HepG2 (cell line): ENCODE results near the gene TRIM7. TPM values are rescaled to one million over a fixed set of nuclear protein-coding genes. Genes with fewer than 3 reads are reported as not detected.

ENCODE experiments used
- MAFF ChIP-seq: IDR thresholded peaks from 2 replicates; pipeline ENCODE4 v1.6.1; 2011; ENCODE audit warnings: low read depth, low read length, improper control_type of control experiment
- MYC ChIP-seq: sonication (generic); formaldehyde crosslinking; IDR thresholded peaks from 2 replicates; pipeline ENCODE4 v1.9.0; 2021; ENCODE audit warnings: missing genetic modification reagents, borderline replicate concordance
- NFRKB ChIP-seq: fragments of 450-650 bp; IDR thresholded peaks from 2 replicates; pipeline ENCODE4 v1.6.1; 2017
- NR3C1 ChIP-seq: sonication (generic); formaldehyde crosslinking; IDR thresholded peaks from 2 replicates; pipeline ENCODE4 v1.4.0; 2020; ENCODE audit warnings: missing genetic modification reagents
- PLRG1 ChIP-seq: fragments of 450-650 bp; conservative IDR thresholded peaks from 2 replicates; pipeline ENCODE4 v1.6.1; 2016
- RFX3 ChIP-seq: IDR thresholded peaks from 2 replicates; pipeline ENCODE4 v1.6.1; 2016; ENCODE audit warnings: missing biosample characterization, missing genetic modification reagents
- RNF2 ChIP-seq: fragments of 450-650 bp; conservative IDR thresholded peaks from 2 replicates; pipeline ENCODE4 v1.6.1; 2016; ENCODE audit warnings: low read depth
- SNRNP70 ChIP-seq: fragments of 200-400 bp; formaldehyde crosslinking; IDR thresholded peaks from 2 replicates; pipeline ENCODE4 v1.6.1; 2017; ENCODE audit warnings: mild to moderate bottlenecking, low read depth, low read length, moderate library complexity
- TAF1 ChIP-seq: sonication (generic); formaldehyde crosslinking; IDR thresholded peaks from 2 replicates; pipeline ENCODE4 v1.4.0; 2020; ENCODE audit warnings: missing genetic modification reagents
- TOPORS ChIP-seq: sonication (generic); formaldehyde crosslinking; IDR thresholded peaks from 2 replicates; pipeline ENCODE4 v1.8.0; 2023; ENCODE audit warnings: mild to moderate bottlenecking, missing genetic modification reagents
- YY1 ChIP-seq: IDR thresholded peaks from 2 replicates; pipeline ENCODE4 v1.6.1; 2011; ENCODE audit warnings: low read length, low read depth, moderate library complexity, mild to moderate bottlenecking; ENCODE audit not compliant: insufficient read depth, insufficient replicate concordance
- ZNF317 ChIP-seq: sonication (generic); formaldehyde crosslinking; IDR thresholded peaks from 2 replicates; pipeline ENCODE4 v1.5.0; 2020; ENCODE audit warnings: mild to moderate bottlenecking, missing genetic modification reagents
- ZNF333 ChIP-seq: sonication (generic); formaldehyde crosslinking; IDR thresholded peaks from 2 replicates; pipeline ENCODE4 v1.4.0; 2020; ENCODE audit warnings: mild to moderate bottlenecking, missing genetic modification reagents, borderline replicate concordance
- ZNF350 ChIP-seq: sonication (generic); formaldehyde crosslinking; IDR thresholded peaks from 2 replicates; pipeline ENCODE4 v1.4.0; 2020; ENCODE audit warnings: mild to moderate bottlenecking, low read depth, missing genetic modification reagents, borderline replicate concordance
- ZNF367 ChIP-seq: sonication (generic); formaldehyde crosslinking; IDR thresholded peaks from 2 replicates; pipeline ENCODE4 v1.4.0; 2020; ENCODE audit warnings: missing genetic modification reagents, borderline replicate concordance
- ZNF563 ChIP-seq: sonication (generic); formaldehyde crosslinking; IDR thresholded peaks from 2 replicates; pipeline ENCODE4 v1.8.0; 2022; ENCODE audit warnings: mild to moderate bottlenecking, moderate library complexity, missing genetic modification reagents
- ZNF598 ChIP-seq: sonication (generic); formaldehyde crosslinking; IDR thresholded peaks from 2 replicates; pipeline ENCODE4 v1.5.1; 2020; ENCODE audit warnings: mild to moderate bottlenecking, missing genetic modification reagents, borderline replicate concordance
- polyA plus RNA-seq, 8 experiments: library from polyadenylated mRNA; depleted of rRNA in 3 of 8; stranded (reverse) in 7 of 8; unstranded in 1 of 8; fragments of >200 nt; fragmentation: Illumina TruSeq in 4 of 8; extraction: Trizol in 4 of 8; gene quantifications; 2 replicates each; pipeline versions ENCODE4 v1.2.1 to v1.2.3, GENCODE V29; 2011 to 2016; ENCODE audit warnings: low read depth in 4 of 8, missing spikeins in 1 of 8, mixed read lengths in 1 of 8; ENCODE audit not compliant: insufficient read depth in 1 of 8
- total RNA-seq, 5 experiments: library from RNA; depleted of rRNA; stranded (reverse); fragments of >200 nt; fragmentation: Illumina TruSeq; extraction: Trizol; gene quantifications; 2 replicates each; pipeline ENCODE4 v1.2.3, GENCODE V29; 2016; ENCODE audit warnings: low read depth in 1 of 5
- TF ChIP-seq, protein P1 (sequence below): sonication (generic); formaldehyde crosslinking; conservative IDR thresholded peaks from 2 replicates; pipeline ENCODE4 v1.5.0; 2020; ENCODE audit warnings: missing genetic modification reagents
- TF ChIP-seq, protein P2 (sequence below): sonication (generic); formaldehyde crosslinking; IDR thresholded peaks from 2 replicates; pipeline ENCODE4 v1.8.0; 2022; ENCODE audit warnings: mild to moderate bottlenecking, missing genetic modification reagents, moderate library complexity
- TF ChIP-seq, protein P3 (sequence below), 2 experiments: sonication (generic) in 1 of 2; formaldehyde crosslinking in 1 of 2; IDR thresholded peaks; 2 replicates each; pipeline versions ENCODE4 v1.4.0 to v1.6.1; 2018 to 2020; ENCODE audit warnings: missing genetic modification reagents in 2 of 2, borderline replicate concordance in 1 of 2, low read depth in 1 of 2, mild to moderate bottlenecking in 1 of 2, missing biosample characterization in 1 of 2
- TF ChIP-seq, protein P4 (sequence below): sonication (generic); formaldehyde crosslinking; IDR thresholded peaks from 2 replicates; pipeline ENCODE4 v1.9.0; 2022; ENCODE audit warnings: missing genetic modification reagents, mild to moderate bottlenecking, borderline replicate concordance
- TF ChIP-seq, protein P5 (sequence below): sonication (generic); formaldehyde crosslinking; IDR thresholded peaks from 2 replicates; pipeline ENCODE4 v1.8.1; 2023; ENCODE audit warnings: mild to moderate bottlenecking, missing genetic modification reagents

TRIM7 gene
- total and polyA plus RNA-seq, 2 of the 13 experiments (the other 11 are each of a cell fraction or from before 2014, with no cell fraction given): 0.13 TPM; not detected in 1

DNA sequence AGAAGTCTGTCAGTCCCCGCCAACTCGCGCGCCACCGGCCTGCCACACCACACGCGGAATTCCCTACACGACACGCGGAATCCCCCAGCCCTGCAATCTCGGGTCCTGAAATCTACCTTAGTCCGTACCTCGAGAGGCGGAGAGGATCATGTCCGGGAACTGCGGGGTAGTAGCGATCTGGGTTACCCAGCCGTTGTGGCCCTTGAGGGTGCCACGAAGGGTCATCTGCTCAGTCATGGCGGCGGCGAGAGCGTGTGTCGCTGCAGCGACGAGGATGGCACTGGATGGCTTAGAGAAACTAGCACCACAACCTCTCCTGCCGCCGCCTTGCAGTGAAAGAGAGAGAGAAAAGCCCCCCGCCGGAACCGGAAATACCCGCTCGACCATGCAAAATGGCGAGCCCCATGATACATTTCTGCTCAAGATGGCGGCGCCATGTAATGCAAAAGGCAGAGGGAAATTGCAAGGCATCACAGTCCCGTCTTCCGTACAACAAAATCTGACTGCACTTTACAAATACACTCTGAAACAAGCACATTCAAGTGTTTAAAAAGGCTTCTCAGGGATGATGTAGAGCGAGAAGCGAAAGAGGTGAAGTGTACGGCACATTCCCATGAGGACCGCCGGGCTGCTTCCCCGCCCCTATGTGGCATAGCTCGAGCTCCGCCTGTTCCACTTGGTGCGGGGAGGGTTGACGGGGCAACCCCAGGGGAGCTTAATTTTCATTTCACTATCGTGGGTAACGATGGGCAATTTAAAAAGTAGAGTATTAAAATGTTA is 38.8 kb upstream of the TRIM7 start, which contains the start of gene RACK1 (continued):
- TF ChIP-seq, protein P1, sequence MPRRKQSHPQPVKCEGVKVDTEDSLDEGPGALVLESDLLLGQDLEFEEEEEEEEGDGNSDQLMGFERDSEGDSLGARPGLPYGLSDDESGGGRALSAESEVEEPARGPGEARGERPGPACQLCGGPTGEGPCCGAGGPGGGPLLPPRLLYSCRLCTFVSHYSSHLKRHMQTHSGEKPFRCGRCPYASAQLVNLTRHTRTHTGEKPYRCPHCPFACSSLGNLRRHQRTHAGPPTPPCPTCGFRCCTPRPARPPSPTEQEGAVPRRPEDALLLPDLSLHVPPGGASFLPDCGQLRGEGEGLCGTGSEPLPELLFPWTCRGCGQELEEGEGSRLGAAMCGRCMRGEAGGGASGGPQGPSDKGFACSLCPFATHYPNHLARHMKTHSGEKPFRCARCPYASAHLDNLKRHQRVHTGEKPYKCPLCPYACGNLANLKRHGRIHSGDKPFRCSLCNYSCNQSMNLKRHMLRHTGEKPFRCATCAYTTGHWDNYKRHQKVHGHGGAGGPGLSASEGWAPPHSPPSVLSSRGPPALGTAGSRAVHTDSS (CRISPR knock-in tag): no peak
- TF ChIP-seq, protein P2, sequence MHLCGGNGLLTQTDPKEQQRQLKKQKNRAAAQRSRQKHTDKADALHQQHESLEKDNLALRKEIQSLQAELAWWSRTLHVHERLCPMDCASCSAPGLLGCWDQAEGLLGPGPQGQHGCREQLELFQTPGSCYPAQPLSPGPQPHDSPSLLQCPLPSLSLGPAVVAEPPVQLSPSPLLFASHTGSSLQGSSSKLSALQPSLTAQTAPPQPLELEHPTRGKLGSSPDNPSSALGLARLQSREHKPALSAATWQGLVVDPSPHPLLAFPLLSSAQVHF (CRISPR knock-in tag): peak; percentile 64; the same call in 1 of the 2 replicates
- peak; percentile 99 for TF ChIP-seq YY1
- TF ChIP-seq MAFF: no peak
- no peak for TF ChIP-seq ZNF598 (CRISPR knock-in tag)
- TF ChIP-seq RFX3 (CRISPR knock-in tag): no peak
- peak; percentile 75 for TF ChIP-seq ZNF317 (CRISPR knock-in tag)
- TF ChIP-seq NFRKB: peak; percentile 72
- no peak for TF ChIP-seq NR3C1
- TF ChIP-seq, protein P3, sequence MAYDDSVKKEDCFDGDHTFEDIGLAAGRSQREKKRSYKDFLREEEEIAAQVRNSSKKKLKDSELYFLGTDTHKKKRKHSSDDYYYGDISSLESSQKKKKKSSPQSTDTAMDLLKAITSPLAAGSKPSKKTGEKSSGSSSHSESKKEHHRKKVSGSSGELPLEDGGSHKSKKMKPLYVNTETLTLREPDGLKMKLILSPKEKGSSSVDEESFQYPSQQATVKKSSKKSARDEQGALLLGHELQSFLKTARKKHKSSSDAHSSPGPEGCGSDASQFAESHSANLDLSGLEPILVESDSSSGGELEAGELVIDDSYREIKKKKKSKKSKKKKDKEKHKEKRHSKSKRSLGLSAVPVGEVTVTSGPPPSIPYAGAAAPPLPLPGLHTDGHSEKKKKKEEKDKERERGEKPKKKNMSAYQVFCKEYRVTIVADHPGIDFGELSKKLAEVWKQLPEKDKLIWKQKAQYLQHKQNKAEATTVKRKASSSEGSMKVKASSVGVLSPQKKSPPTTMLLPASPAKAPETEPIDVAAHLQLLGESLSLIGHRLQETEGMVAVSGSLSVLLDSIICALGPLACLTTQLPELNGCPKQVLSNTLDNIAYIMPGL (CRISPR knock-in tag; IDR thresholded peaks at IDR 0.05; ENCODE audit: borderline replicate concordance in 1 of 2, low read depth in 1 of 2): peak; percentile 85 to 89
- TF ChIP-seq, protein P4, sequence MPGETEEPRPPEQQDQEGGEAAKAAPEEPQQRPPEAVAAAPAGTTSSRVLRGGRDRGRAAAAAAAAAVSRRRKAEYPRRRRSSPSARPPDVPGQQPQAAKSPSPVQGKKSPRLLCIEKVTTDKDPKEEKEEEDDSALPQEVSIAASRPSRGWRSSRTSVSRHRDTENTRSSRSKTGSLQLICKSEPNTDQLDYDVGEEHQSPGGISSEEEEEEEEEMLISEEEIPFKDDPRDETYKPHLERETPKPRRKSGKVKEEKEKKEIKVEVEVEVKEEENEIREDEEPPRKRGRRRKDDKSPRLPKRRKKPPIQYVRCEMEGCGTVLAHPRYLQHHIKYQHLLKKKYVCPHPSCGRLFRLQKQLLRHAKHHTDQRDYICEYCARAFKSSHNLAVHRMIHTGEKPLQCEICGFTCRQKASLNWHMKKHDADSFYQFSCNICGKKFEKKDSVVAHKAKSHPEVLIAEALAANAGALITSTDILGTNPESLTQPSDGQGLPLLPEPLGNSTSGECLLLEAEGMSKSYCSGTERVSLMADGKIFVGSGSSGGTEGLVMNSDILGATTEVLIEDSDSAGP (CRISPR knock-in tag): peak; percentile 90; the same call in 1 of the 2 replicates
- peak; percentile 79 for TF ChIP-seq ZNF563 (CRISPR knock-in tag)
- peak; percentile 70 for TF ChIP-seq ZNF350
- peak; percentile 97 for TF ChIP-seq MYC (CRISPR knock-in tag)
- no peak for TF ChIP-seq PLRG1
- no peak for TF ChIP-seq ZNF367
- TF ChIP-seq TAF1 (CRISPR knock-in tag): peak; percentile 100
- TF ChIP-seq, protein P5, sequence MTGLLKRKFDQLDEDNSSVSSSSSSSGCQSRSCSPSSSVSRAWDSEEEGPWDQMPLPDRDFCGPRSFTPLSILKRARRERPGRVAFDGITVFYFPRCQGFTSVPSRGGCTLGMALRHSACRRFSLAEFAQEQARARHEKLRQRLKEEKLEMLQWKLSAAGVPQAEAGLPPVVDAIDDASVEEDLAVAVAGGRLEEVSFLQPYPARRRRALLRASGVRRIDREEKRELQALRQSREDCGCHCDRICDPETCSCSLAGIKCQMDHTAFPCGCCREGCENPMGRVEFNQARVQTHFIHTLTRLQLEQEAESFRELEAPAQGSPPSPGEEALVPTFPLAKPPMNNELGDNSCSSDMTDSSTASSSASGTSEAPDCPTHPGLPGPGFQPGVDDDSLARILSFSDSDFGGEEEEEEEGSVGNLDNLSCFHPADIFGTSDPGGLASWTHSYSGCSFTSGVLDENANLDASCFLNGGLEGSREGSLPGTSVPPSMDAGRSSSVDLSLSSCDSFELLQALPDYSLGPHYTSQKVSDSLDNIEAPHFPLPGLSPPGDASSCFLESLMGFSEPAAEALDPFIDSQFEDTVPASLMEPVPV: peak; percentile 59; the same call in 1 of the 2 replicates
- TF ChIP-seq RNF2: no peak
- TF ChIP-seq TOPORS: peak; percentile 45; the same call in 1 of the 2 replicates
- TF ChIP-seq SNRNP70: no peak
- peak; percentile 91 for TF ChIP-seq ZNF333
